Right cardiac atrium (tissue), 5 donors: ENCODE measurements around the gene LRRC8B. TPM values are rescaled to one million over a fixed set of nuclear protein-coding genes. Genes with fewer than 3 reads are reported as not detected.

ENCODE experiments used
- ATAC-seq, 2 donors: fragments of 200-7000 bp; cut with Tn5 transposase; one replicate each; pipeline versions ENCODE4 v1.8.0 to v1.9.1; 2020; ENCODE audit warnings: moderate library complexity in 2 of 2, mild to moderate bottlenecking in 1 of 2
- DNase-seq, 3 donors: peaks; one replicate each; pipeline ENCODE4 v3.0.0-alpha.2; 2020
- H3K27ac ChIP-seq: one replicate; pipeline ENCODE4 v1.5.1; 2013; ENCODE audit warnings: mild to moderate bottlenecking, low read length, control low read depth, moderate library complexity
- H3K27me3 ChIP-seq: one replicate; pipeline ENCODE4 v1.6.1; 2013; ENCODE audit not compliant: control insufficient read depth, insufficient read depth
- H3K4me1 ChIP-seq: one replicate; pipeline ENCODE4 v1.6.1; 2013; ENCODE audit warnings: low read length; ENCODE audit not compliant: control insufficient read depth, insufficient read depth
- H3K4me3 ChIP-seq: one replicate; pipeline ENCODE4 v1.5.1; 2013; ENCODE audit warnings: low read length, control low read depth
- H3K9me3 ChIP-seq: one replicate; pipeline ENCODE4 v1.6.1; 2013; ENCODE audit warnings: low read length; ENCODE audit not compliant: control insufficient read depth
- WGBS: extraction: QIAGEN DNeasy Blood & Tissue Kit; methylation state at CpG from one replicate; pipeline ENCODE4 v1.1.7; 2013; 5-methylcytosine and 5-hydroxymethylcytosine counted together
- intact Hi-C, 4 donors: fragments of 100-400 bp; cut with DNase I; formaldehyde crosslinking; loops; one replicate each; pipeline versions ENCODE4 v1.11.0 to v1.14.0; 2022 to 2023
- long read RNA-seq, 4 donors: library from polyadenylated mRNA; unstranded; transcript quantifications; one replicate each; pipeline ENCODE4 v2.0.0, GENCODE V29; 2020 to 2021
- polyA plus RNA-seq: library from polyadenylated mRNA; stranded (reverse); fragments of 200-250 nt; gene quantifications from one replicate; pipeline ENCODE4 v1.2.3, GENCODE V29; 2013
- total RNA-seq, 4 donors: library from RNA; stranded (reverse); fragmentation: NEBNext Ultra II Directional; extraction: Animal tissue kit (Norgen Biotek cat#: 25700); gene quantifications; one replicate each; pipeline ENCODE4 v1.2.1, GENCODE V29; 2021
- donor health status: healthy with polysubstance abuse.
- donor health status: DM: no; HTN: yes; CAD: no.
- donor health status: DM: no; HTN: no; CAD: no.
- donor health status: DM: no; HTN: yes; CAD: no; lungs with severe emphysema.
- donor health status: DM: yes; HTN: yes; CAD: no.

The LRRC8B gene
- total RNA-seq (1 to 10 TPM; 3.4 to 5.6 (median 5.2) TPM), polyA plus RNA-seq (1.4 TPM)
- long read RNA-seq, donor 1, full-length matches to known transcripts = 2 of 6 reads
- long read RNA-seq, donor 1, partial matches to known transcripts = 2 of 6 reads
- long read RNA-seq, donor 1, other reads (novel, unspliced or antisense) = 2 of 6 reads
- long read RNA-seq, donor 2, partial matches to known transcripts = 1 of 1 reads
- long read RNA-seq, donor 2, other reads (novel, unspliced or antisense) = 0 of 1 reads
- long read RNA-seq, donor 3, partial matches to known transcripts = 0 of 1 reads
- long read RNA-seq, donor 3, other reads (novel, unspliced or antisense) = 1 of 1 reads
- long read RNA-seq, donor 4, full-length matches to known transcripts = 1 of 1 reads
- long read RNA-seq, donor 4, partial matches to known transcripts = 0 of 1 reads
- long read RNA-seq, donor 4, other reads (novel, unspliced or antisense) = 0 of 1 reads

- ATAC-seq = peak; percentile 99 to 100
- H3K9me3 ChIP-seq = no peaks in the 10 kb centered on the region
- H3K27me3 ChIP-seq = no peaks in the 10 kb centered on the region
- H3K4me1 ChIP-seq = peaks cover 3% of the 10 kb centered on the region
- DNase-seq = peak; percentile 93 to 97 (median 97)
- WGBS = under 1% methylated on average over 85 of the region's 85 CpGs
- peak within 1 kb of the TSS; percentile 86 for H3K4me3 ChIP-seq
- H3K27ac ChIP-seq = peak within 1 kb of the TSS; percentile 63
- intact Hi-C loops = loop anchor here in 1 of 4 donors (10.0 kb wide), 1 partner anchor 60 kb away; no protein-coding TSS in a partner anchor
These were observed at the start of gene LRRC8B for GRCh38 chr1:89524369-89525168. TSS of gene LRRC8B (plus strand) at chr1:89524829. CDS start at chr1:89582651, 57,822 bp downstream.

- Histone ChIP-seq H3K27ac (no peak overlapping the region), H3K4me3 (no peak overlapping the region), H3K4me1 (no peaks in the 10 kb centered on the region), H3K9me3 (no peaks in the 10 kb centered on the region), H3K27me3 (no peaks in the 10 kb centered on the region)
- intact Hi-C loops = no loop called here
- ATAC-seq (no peak), DNase-seq (no peak)
- 95% methylated on average over 1 of the region's 1 CpG for WGBS
These were observed 49.4 kb upstream of the LRRC8B start for GRCh38 chr1:89475269-89475668.

GRCh38 chr1:89476072-89476471, 48.6 kb upstream of the LRRC8B start:
- H3K27me3 ChIP-seq = no peaks in the 10 kb centered on the region
- WGBS = 78% methylated on average over 1 of the region's 1 CpG
- no peaks in the 10 kb centered on the region for H3K9me3 ChIP-seq
- no peaks in the 10 kb centered on the region for H3K4me1 ChIP-seq
- no peak overlapping the region for H3K27ac ChIP-seq
- no peak for DNase-seq
- ATAC-seq = no peak
- intact Hi-C loops = no loop called here
- H3K4me3 ChIP-seq = no peak overlapping the region

- H3K4me3 ChIP-seq = no peak overlapping the region
- H3K9me3 ChIP-seq = no peaks in the 10 kb centered on the region
- intact Hi-C loops = loop anchor here (2.0 to 10.0 kb wide), 4 partner anchors 116 to 282 kb away; no protein-coding TSS in a partner anchor
- no peaks in the 10 kb centered on the region for H3K4me1 ChIP-seq
- H3K27ac ChIP-seq = no peak overlapping the region
- DNase-seq (peak; percentile 66 to 84 (median 71)), ATAC-seq (peak; percentile 78 to 81)
- 14% methylated on average over 3 of the region's 3 CpGs for WGBS
- no peaks in the 10 kb centered on the region for H3K27me3 ChIP-seq
These were observed 41.4 kb upstream of the LRRC8B start for GRCh38 chr1:89483010-89483756.

- DNase-seq = no peak
- no peak overlapping the region for H3K4me3 ChIP-seq
- no peak overlapping the region for H3K27ac ChIP-seq
- 96% methylated on average over 1 of the region's 1 CpG for WGBS
- intact Hi-C loops = loop anchor here (2.0 to 10.0 kb wide), 4 partner anchors 115 to 281 kb away; no protein-coding TSS in a partner anchor
- no peaks in the 10 kb centered on the region for H3K4me1 ChIP-seq
- no peaks in the 10 kb centered on the region for H3K9me3 ChIP-seq
- H3K27me3 ChIP-seq = no peaks in the 10 kb centered on the region
- ATAC-seq = no peak
These were observed 40.9 kb upstream of the LRRC8B start for GRCh38 chr1:89483757-89484077.

- 63% methylated on average over 3 of the region's 3 CpGs for WGBS
- Histone ChIP-seq H3K4me3 (no peak overlapping the region), H3K27ac (no peak overlapping the region), H3K9me3 (no peaks in the 10 kb centered on the region), H3K4me1 (no peaks in the 10 kb centered on the region), H3K27me3 (no peaks in the 10 kb centered on the region)
- ATAC-seq = no peak
- DNase-seq = no peak
- intact Hi-C loops = loop anchor here (5.0 to 10.0 kb wide), 4 partner anchors 113 to 280 kb away; no protein-coding TSS in a partner anchor
These were observed 40.3 kb upstream of the LRRC8B start for GRCh38 chr1:89484092-89485038.

GRCh38 chr1:89487972-89488371, 36.7 kb upstream of the LRRC8B start:
- Histone ChIP-seq H3K27ac (no peak overlapping the region), H3K27me3 (no peaks in the 10 kb centered on the region), H3K4me3 (no peak overlapping the region), H3K4me1 (no peaks in the 10 kb centered on the region), H3K9me3 (no peaks in the 10 kb centered on the region)
- WGBS = 61% methylated on average over 2 of the region's 2 CpGs
- intact Hi-C loops = loop anchor here in 3 of 4 donors (5.0 to 10.0 kb wide), 3 partner anchors 109 to 277 kb away; no protein-coding TSS in a partner anchor
- no peak for ATAC-seq
- DNase-seq = no peak

GRCh38 chr1:89489047-89489729, 35.4 kb upstream of the LRRC8B start:
- 77% methylated on average over 2 of the region's 2 CpGs for WGBS
- DNase-seq = no peak
- intact Hi-C loops = loop anchor here in 3 of 4 donors (5.0 to 10.0 kb wide), 3 partner anchors 108 to 276 kb away; no protein-coding TSS in a partner anchor

GRCh38 chr1:89490389-89490788, 34.2 kb upstream of the LRRC8B start:
- DNase-seq = no peak
- no peak overlapping the region for H3K4me3 ChIP-seq
- H3K4me1 ChIP-seq = no peaks in the 10 kb centered on the region
- 79% methylated on average over 3 of the region's 3 CpGs for WGBS
- H3K27me3 ChIP-seq = no peaks in the 10 kb centered on the region
- H3K9me3 ChIP-seq = no peaks in the 10 kb centered on the region
- no peak for ATAC-seq
- intact Hi-C loops = no loop called here
- no peak overlapping the region for H3K27ac ChIP-seq

More at GRCh38 chr1:89489047-89489729, 35.4 kb upstream of the LRRC8B start:
- Histone ChIP-seq H3K9me3 (no peaks in the 10 kb centered on the region), H3K4me1 (no peaks in the 10 kb centered on the region), H3K27me3 (no peaks in the 10 kb centered on the region), H3K4me3 (no peak overlapping the region), H3K27ac (no peak overlapping the region)
- ATAC-seq = no peak
